Measurements from ENCODE around the gene TMEM267. TPM values are rescaled to one million over a fixed set of nuclear protein-coding genes. Genes with fewer than 3 reads are reported as not detected.

The TMEM267 gene
- total and polyA plus RNA-seq, 10 of the 15 experiments (the other 5 are each of a cell fraction or from before 2014, with no cell fraction given), result 7.7 to 37.3 (median 13.3) TPM

GRCh38 chr5:43413966-43414365 is 69.7 kb downstream of the TMEM267 start (continued):
- TF ChIP-seq BCLAF1 (IDR thresholded peaks at IDR 0.05), result no peak

- no peak overlapping the region for H3K9ac ChIP-seq (ENCODE audit: control insufficient read depth, insufficient read depth, low read length)
- H3K4me2 ChIP-seq (ENCODE audit: control insufficient read depth, insufficient read depth), result no peak overlapping the region
- H4K20me1 ChIP-seq (ENCODE audit: control insufficient read depth, insufficient read depth), result no peaks in the 10 kb centered on the region
- 100% methylated on average over 1 of the region's 1 CpG for WGBS (ENCODE audit: insufficient coverage, insufficient replicate concordance, low lambda C conversion rate, missing lambda C conversion rate)
- no peak for DNase-seq (ENCODE audit: low read depth, low spot score)
- TF ChIP-seq E2F8 (IDR thresholded peaks at IDR 0.05; ENCODE audit: low read depth, partially characterized antibody), result no peak
- TF ChIP-seq EED (IDR thresholded peaks at IDR 0.05; ENCODE audit: low read depth), result no peak
- TF ChIP-seq LARP7 (IDR thresholded peaks at IDR 0.05), result no peak
- TF ChIP-seq ZNF622 (IDR thresholded peaks at IDR 0.05), result no peak
- no peak for TF ChIP-seq TARDBP (IDR thresholded peaks at IDR 0.05; ENCODE audit: borderline replicate concordance)
- no peak for TF ChIP-seq RCOR1 (conservative IDR thresholded peaks at IDR 0.05; ENCODE audit: low read depth, low read length)
- TF ChIP-seq USF2 (IDR thresholded peaks at IDR 0.05; ENCODE audit: borderline replicate concordance, low read depth, low read length), result no peak
- no peak for TF ChIP-seq NRF1 (conservative IDR thresholded peaks at IDR 0.05; ENCODE audit: low read depth, low read length)
- no peak for TF ChIP-seq NBN (IDR thresholded peaks at IDR 0.05)
- no peak for TF ChIP-seq NKRF (conservative IDR thresholded peaks at IDR 0.05)
- no peak for TF ChIP-seq NFYB (IDR thresholded peaks at IDR 0.05; ENCODE audit: insufficient read depth, low read depth, low read length)
- TF ChIP-seq ATF3 (IDR thresholded peaks at IDR 0.05; ENCODE audit: borderline replicate concordance, extremely low read depth, low read depth, low read length), result no peak
- TF ChIP-seq YBX1 (IDR thresholded peaks at IDR 0.05), result no peak
- no peaks in the 10 kb centered on the region for H3K79me2 ChIP-seq (ENCODE audit: control insufficient read depth, insufficient read depth, low read length)
- H3K27me3 ChIP-seq (replicated peaks in 1 of 2; ENCODE audit: control insufficient read depth in 2 of 2, insufficient read depth in 2 of 2, low read length in 1 of 2), result no peaks in the 10 kb centered on the region
- no peak overlapping the region for H3K27ac ChIP-seq (ENCODE audit: control insufficient read depth, insufficient read depth)
- FAIRE-seq, result no peak
- no peak overlapping the region for H3K4me3 ChIP-seq
- no peaks in the 10 kb centered on the region for H3K4me1 ChIP-seq (ENCODE audit: control insufficient read depth, insufficient read depth, low read length)
- no TSS peak for BruUV-seq (replicated peaks)
- ChIA-PET CTCF (interaction anchor here (1.3 to 2.8 kb wide), 3 partner anchors 10 to 22 kb away, joined by 4 to 10 read pairs (median 10); no protein-coding TSS in a partner anchor), SMC1A (ENCODE audit: uncharacterized antibody, unreplicated experiment) (interaction anchor here (0.9 to 1.8 kb wide), 2 partner anchors 17 to 69 kb away, joined by 3 to 4 read pairs; no protein-coding TSS in a partner anchor), RAD21 (ENCODE audit: unreplicated experiment) (interaction anchor here (0.9 kb wide), 1 partner anchor 73 kb away, joined by 5 read pairs; no protein-coding TSS in a partner anchor), POLR2A (interaction anchor here (0.6 to 1.7 kb wide), 2 partner anchors 10 to 20 kb away, joined by 3 to 4 read pairs; no protein-coding TSS in a partner anchor)
- H2AFZ ChIP-seq (ENCODE audit: control insufficient read depth, low read depth, low read length), result no peak overlapping the region
- H3K9me3 ChIP-seq (replicated peaks; ENCODE audit: control insufficient read depth, insufficient read depth, low read length), result no peaks in the 10 kb centered on the region; the same call in 2 of the 3 replicates
- in situ Hi-C loops (cut with MboI) (no loop called here), intact Hi-C loops (cut with micrococcal nuclease; ENCODE audit: unreplicated experiment) (no loop called here)
- no peak for ATAC-seq
- no peaks in the 10 kb centered on the region for H3K36me3 ChIP-seq (ENCODE audit: control insufficient read depth in 2 of 2, insufficient read depth in 2 of 2, low read length in 1 of 2)
Observed at GRCh38 chr5:43412644-43413043, 71.0 kb downstream of the TMEM267 start.

All from GM12878 (cell line).